ENCODE results near the gene STARD10. TPM values are rescaled to one million over a fixed set of nuclear protein-coding genes. Genes with fewer than 3 reads are reported as not detected.

Gene STARD10
- total RNA-seq, 2 donors from 2014 or later, result 32.2 to 33.3 TPM

DNA sequence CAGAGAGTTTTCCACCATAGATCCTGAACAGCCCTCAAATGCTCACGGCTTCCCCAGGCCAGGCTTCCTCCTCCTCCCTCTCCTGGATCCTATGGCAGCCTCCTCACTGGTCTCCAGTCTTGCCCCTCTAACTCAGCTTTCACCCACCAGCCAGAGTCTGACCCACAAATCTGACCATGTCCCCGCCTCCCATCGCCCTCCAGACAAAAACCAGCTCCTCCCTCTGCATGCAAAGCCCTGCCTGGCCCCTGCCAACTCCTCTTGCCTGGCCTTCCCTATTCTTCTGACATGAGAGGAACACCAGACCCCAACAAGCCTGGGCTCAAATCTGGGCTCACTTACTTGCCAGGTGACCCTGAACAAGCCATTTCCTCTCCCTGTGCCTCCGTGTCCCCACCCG is 87.3 kb downstream of the STARD10 start:
- Histone ChIP-seq H3K9ac (ENCODE audit: extremely low read depth, low read length, poor library complexity, severe bottlenecking) (no peak overlapping the region), H3K36me3 (ENCODE audit: control insufficient read depth, insufficient read depth, low read length) (peaks cover 35% of the 10 kb centered on the region), H3K27me3 (ENCODE audit: control insufficient read depth, insufficient read depth, low read length, poor library complexity, severe bottlenecking) (no peaks in the 10 kb centered on the region), H3K9me3 (ENCODE audit: control insufficient read depth, low read length) (no peaks in the 10 kb centered on the region), H3K4me1 (ENCODE audit: control insufficient read depth, insufficient read depth, low read length) (peaks cover 3% of the 10 kb centered on the region), H3K4me3 (ENCODE audit: low read length) (no peak overlapping the region), H3K27ac (ENCODE audit: low read depth, low read length) (no peak overlapping the region)
- Mint-ChIP-seq H3K27me3 (ENCODE audit: insufficient read depth) (no peaks in the 10 kb centered on the region), H3K4me3 (no peak overlapping the region), H3K27ac (peak overlapping the region; percentile 80), H3K9me3 (no peaks in the 10 kb centered on the region), H3K4me1 (peaks cover 33% of the 10 kb centered on the region), H3K36me3 (ENCODE audit: low read depth) (peaks cover 39% of the 10 kb centered on the region)
- TF ChIP-seq, protein P1, sequence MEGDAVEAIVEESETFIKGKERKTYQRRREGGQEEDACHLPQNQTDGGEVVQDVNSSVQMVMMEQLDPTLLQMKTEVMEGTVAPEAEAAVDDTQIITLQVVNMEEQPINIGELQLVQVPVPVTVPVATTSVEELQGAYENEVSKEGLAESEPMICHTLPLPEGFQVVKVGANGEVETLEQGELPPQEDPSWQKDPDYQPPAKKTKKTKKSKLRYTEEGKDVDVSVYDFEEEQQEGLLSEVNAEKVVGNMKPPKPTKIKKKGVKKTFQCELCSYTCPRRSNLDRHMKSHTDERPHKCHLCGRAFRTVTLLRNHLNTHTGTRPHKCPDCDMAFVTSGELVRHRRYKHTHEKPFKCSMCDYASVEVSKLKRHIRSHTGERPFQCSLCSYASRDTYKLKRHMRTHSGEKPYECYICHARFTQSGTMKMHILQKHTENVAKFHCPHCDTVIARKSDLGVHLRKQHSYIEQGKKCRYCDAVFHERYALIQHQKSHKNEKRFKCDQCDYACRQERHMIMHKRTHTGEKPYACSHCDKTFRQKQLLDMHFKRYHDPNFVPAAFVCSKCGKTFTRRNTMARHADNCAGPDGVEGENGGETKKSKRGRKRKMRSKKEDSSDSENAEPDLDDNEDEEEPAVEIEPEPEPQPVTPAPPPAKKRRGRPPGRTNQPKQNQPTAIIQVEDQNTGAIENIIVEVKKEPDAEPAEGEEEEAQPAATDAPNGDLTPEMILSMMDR (conservative IDR thresholded peaks at IDR 0.05), result no peak
- no peak for DNase-seq
- 88 to 89% methylated on average over 3 to 5 of the region's 5 CpGs for WGBS, 2 experiments (ENCODE audit: insufficient coverage in 1 of 2, insufficient read length in 1 of 2)

DNA sequence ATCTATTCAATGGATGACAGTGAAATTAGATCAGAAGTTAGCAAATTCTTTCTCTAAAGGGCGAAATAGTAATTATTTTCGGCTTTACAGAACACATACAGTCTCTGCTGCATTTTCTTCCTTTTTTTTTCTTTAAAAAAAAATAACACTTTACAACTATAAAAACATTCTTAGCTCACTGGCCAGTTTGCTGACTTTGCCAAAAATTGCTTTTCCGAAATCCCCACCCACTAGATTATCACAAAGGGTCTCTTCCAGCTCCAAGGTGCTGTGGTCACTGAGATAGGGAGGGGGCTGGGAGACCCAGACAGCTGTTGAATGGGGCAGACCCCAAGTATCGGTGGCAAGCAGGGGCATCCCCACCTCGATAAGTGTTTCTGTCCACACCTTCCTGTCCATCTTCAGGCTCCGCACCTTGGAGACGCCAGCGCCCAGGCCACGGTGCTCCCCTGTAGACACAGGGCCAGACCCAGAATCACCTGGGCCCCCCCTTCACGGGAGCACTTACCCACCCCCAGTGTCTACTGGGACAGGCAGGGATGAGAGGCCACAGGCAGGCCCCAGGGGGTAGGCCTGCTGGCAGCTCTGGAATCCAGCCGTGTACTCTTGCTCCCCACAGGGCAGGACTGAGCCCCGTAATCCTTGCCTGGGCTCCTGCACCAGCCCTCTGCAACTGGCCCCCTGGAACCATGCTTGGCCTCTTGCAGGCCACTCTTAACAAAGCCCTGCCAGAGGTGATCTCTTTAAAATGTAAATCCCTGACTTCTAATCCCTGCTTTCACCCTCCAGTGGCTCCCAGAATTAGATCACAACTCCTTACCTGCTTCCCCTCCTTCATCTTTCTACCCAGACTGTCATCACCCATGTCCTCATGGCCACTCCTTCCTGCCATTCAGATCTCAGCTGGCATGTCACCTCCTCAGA is 88.1 kb downstream of the STARD10 start:
- peak overlapping the region; percentile 80 for H3K27ac Mint-ChIP-seq
- H3K27me3 ChIP-seq (ENCODE audit: control insufficient read depth, insufficient read depth, low read length, poor library complexity, severe bottlenecking), result no peaks in the 10 kb centered on the region
- H3K9me3 ChIP-seq (ENCODE audit: control insufficient read depth, low read length), result no peaks in the 10 kb centered on the region
- H3K36me3 ChIP-seq (ENCODE audit: control insufficient read depth, insufficient read depth, low read length), result peaks cover 38% of the 10 kb centered on the region
- H3K27ac ChIP-seq (ENCODE audit: low read depth, low read length), result no peak overlapping the region
- TF ChIP-seq, protein P1 (conservative IDR thresholded peaks at IDR 0.05), result no peak
- peaks cover 3% of the 10 kb centered on the region for H3K4me1 ChIP-seq (ENCODE audit: control insufficient read depth, insufficient read depth, low read length)
- peak; percentile 84 for DNase-seq
- 72 to 80% methylated on average over 5 to 12 of the region's 12 CpGs for WGBS, 2 experiments (ENCODE audit: insufficient coverage in 1 of 2, insufficient read length in 1 of 2)
- no peak overlapping the region for H3K4me3 ChIP-seq (ENCODE audit: low read length)
- peaks cover 33% of the 10 kb centered on the region for H3K4me1 Mint-ChIP-seq
- no peaks in the 10 kb centered on the region for H3K9me3 Mint-ChIP-seq
- peaks cover 37% of the 10 kb centered on the region for H3K36me3 Mint-ChIP-seq (ENCODE audit: low read depth)
- H3K4me3 Mint-ChIP-seq, result peak overlapping the region; percentile 26
- no peak overlapping the region for H3K9ac ChIP-seq (ENCODE audit: extremely low read depth, low read length, poor library complexity, severe bottlenecking)
- no peaks in the 10 kb centered on the region for H3K27me3 Mint-ChIP-seq (ENCODE audit: insufficient read depth)

DNA sequence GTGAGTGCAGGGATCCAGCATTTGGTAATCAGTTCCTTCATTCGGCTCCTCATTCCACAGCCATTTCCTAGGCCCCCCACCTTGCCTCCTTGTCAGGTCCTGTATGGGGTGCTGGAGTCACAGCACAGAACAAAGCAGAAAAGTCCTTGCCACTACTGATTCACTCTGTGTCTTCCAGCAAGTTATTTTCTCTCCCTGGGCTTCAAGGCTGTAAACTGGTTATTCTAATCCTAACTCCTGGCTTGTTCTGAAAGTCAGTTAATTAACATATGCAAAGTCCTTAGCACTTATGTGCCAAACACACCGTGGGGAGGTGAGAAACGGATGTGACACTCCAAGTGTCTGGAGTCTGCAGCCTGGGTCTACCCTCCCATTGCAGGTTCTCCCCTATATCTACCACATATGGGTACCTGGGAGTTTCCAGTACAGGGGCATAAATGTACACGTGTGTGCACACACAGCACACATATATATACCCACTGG is 89.0 kb downstream of the STARD10 start:
- H3K27ac Mint-ChIP-seq, result no peak overlapping the region
- no peaks in the 10 kb centered on the region for H3K9me3 Mint-ChIP-seq
- Histone ChIP-seq H3K36me3 (ENCODE audit: control insufficient read depth, insufficient read depth, low read length) (peaks cover 45% of the 10 kb centered on the region), H3K9me3 (ENCODE audit: control insufficient read depth, low read length) (no peaks in the 10 kb centered on the region), H3K27me3 (ENCODE audit: control insufficient read depth, insufficient read depth, low read length, poor library complexity, severe bottlenecking) (no peaks in the 10 kb centered on the region), H3K4me3 (ENCODE audit: low read length) (no peak overlapping the region), H3K27ac (ENCODE audit: low read depth, low read length) (no peak overlapping the region), H3K9ac (ENCODE audit: extremely low read depth, low read length, poor library complexity, severe bottlenecking) (no peak overlapping the region), H3K4me1 (ENCODE audit: control insufficient read depth, insufficient read depth, low read length) (peaks cover 3% of the 10 kb centered on the region)
- TF ChIP-seq, protein P1 (conservative IDR thresholded peaks at IDR 0.05), result no peak
- H3K4me3 Mint-ChIP-seq, result no peak overlapping the region
- peak; percentile 65 for DNase-seq
- peaks cover 43% of the 10 kb centered on the region for H3K36me3 Mint-ChIP-seq (ENCODE audit: low read depth)
- 54 to 58% methylated on average over 2 to 4 of the region's 4 CpGs for WGBS, 2 experiments (ENCODE audit: insufficient coverage in 1 of 2, insufficient read length in 1 of 2)
- no peaks in the 10 kb centered on the region for H3K27me3 Mint-ChIP-seq (ENCODE audit: insufficient read depth)
- peaks cover 33% of the 10 kb centered on the region for H3K4me1 Mint-ChIP-seq

Small RNA genes lying within 50 kb of the gene (microRNA-seq; reads per million reads assigned to microRNA genes)
- not detected for gene MIR4692 (ENCODE audit: borderline microRNAs expressed)

Other genes starting within 250 kb of the STARD10 start
- 10 to 100 TPM in 1 of 2 donors, 1 to 10 TPM in 1; 3.7 to 13.3 TPM for gene PDE2A, start 119.6 kb downstream of the STARD10 start, total RNA-seq
- 10 to 100 TPM; 74.4 to 88.3 TPM for gene ARAP1, start 41.6 kb downstream of the STARD10 start, total RNA-seq
- gene ATG16L2, start 20.4 kb upstream of the STARD10 start, total RNA-seq, result 10 to 100 TPM; 32.2 to 34.2 TPM

All from endodermal cell (in vitro differentiated cells).